ENCODE data around the gene EML6.

EML6 gene

DNA sequence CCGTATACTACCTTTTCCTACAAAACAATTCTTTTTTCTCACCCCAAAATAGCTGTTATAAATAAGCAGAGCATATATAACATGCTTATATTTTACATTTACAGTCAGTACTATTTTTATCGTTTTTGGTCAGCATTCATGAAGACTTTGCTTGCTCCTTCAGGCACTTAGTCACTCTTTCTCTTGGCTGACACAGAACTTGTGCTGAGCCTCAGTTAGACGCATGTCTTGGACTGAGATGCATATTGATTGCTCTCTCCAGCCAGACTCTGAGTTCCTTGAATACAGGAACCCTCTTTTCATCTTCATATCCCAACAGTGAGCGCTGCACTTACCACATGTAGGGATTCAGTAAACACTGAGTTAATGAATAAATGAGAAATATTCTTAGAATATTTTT is 168.4 kb downstream of the EML6 start:
- TF ChIP-seq, protein P1, sequence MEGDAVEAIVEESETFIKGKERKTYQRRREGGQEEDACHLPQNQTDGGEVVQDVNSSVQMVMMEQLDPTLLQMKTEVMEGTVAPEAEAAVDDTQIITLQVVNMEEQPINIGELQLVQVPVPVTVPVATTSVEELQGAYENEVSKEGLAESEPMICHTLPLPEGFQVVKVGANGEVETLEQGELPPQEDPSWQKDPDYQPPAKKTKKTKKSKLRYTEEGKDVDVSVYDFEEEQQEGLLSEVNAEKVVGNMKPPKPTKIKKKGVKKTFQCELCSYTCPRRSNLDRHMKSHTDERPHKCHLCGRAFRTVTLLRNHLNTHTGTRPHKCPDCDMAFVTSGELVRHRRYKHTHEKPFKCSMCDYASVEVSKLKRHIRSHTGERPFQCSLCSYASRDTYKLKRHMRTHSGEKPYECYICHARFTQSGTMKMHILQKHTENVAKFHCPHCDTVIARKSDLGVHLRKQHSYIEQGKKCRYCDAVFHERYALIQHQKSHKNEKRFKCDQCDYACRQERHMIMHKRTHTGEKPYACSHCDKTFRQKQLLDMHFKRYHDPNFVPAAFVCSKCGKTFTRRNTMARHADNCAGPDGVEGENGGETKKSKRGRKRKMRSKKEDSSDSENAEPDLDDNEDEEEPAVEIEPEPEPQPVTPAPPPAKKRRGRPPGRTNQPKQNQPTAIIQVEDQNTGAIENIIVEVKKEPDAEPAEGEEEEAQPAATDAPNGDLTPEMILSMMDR (conservative IDR thresholded peaks at IDR 0.05; ENCODE audit: low read length): no peak
- TF ChIP-seq EZH2phosphoT487 (IDR thresholded peaks at IDR 0.05; ENCODE audit: borderline replicate concordance): no peak
- no peaks in the 10 kb centered on the region for H4K20me1 ChIP-seq (ENCODE audit: insufficient read depth, low read length, poor library complexity, severe bottlenecking)
- no peaks in the 10 kb centered on the region for H3K36me3 ChIP-seq (ENCODE audit: insufficient read depth, low read length)
- no peaks in the 10 kb centered on the region for H3F3A ChIP-seq (ENCODE audit: low read depth)
- no peak overlapping the region for H3K9ac ChIP-seq (ENCODE audit: low read depth, low read length, poor library complexity, severe bottlenecking)
- H3K4me2 ChIP-seq (ENCODE audit: low read depth, low read length, poor library complexity, severe bottlenecking): no peak overlapping the region
- no peak overlapping the region for H2AFZ ChIP-seq (ENCODE audit: low read length)
- no peaks in the 10 kb centered on the region for H3K27me3 ChIP-seq (ENCODE audit: insufficient read depth, low read length, poor library complexity, severe bottlenecking)
- H3K9me3 ChIP-seq (ENCODE audit: insufficient read depth, low read depth, low read length): no peaks in the 10 kb centered on the region
- no peaks in the 10 kb centered on the region for H3K9me2 ChIP-seq (replicated peaks; ENCODE audit: low read depth, low read length)
- peaks cover 6% of the 10 kb centered on the region for H3K4me1 ChIP-seq (ENCODE audit: insufficient read depth, low read length, poor library complexity, severe bottlenecking)
- no peaks in the 10 kb centered on the region for H3K79me2 ChIP-seq (ENCODE audit: insufficient read depth, low read length)
- H3K4me3 ChIP-seq (ENCODE audit: low read length, poor library complexity, severe bottlenecking): no peak overlapping the region

DNA sequence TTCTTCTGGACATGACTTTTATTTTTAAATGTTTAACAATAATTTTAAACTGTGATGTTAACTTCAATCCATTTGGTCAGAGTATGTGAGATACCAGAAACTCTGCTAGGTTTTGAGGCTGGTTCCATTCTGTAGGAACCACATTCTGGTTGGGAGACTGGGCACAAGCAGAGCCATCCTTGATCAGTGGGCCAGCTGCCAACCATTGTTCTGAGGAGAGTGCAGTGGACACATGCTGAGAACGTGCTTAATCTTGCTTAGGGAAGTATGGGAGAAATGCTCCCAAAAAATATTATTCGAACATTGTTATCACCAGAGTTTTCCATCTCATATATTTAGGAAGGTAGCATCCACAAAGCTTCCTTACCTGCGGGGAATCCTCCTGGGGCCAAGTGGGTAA is 171.0 kb downstream of the EML6 start:
- Histone ChIP-seq H3F3A (ENCODE audit: low read depth) (no peaks in the 10 kb centered on the region), H2AFZ (ENCODE audit: low read length) (no peak overlapping the region), H3K4me2 (ENCODE audit: low read depth, low read length, poor library complexity, severe bottlenecking) (no peak overlapping the region), H3K9me3 (ENCODE audit: insufficient read depth, low read depth, low read length) (no peaks in the 10 kb centered on the region), H3K79me2 (ENCODE audit: insufficient read depth, low read length) (no peaks in the 10 kb centered on the region), H3K9ac (ENCODE audit: low read depth, low read length, poor library complexity, severe bottlenecking) (no peak overlapping the region), H3K27me3 (ENCODE audit: insufficient read depth, low read length, poor library complexity, severe bottlenecking) (no peaks in the 10 kb centered on the region), H3K9me2 (replicated peaks; ENCODE audit: low read depth, low read length) (no peaks in the 10 kb centered on the region), H3K4me3 (ENCODE audit: low read length, poor library complexity, severe bottlenecking) (no peak overlapping the region), H3K36me3 (ENCODE audit: insufficient read depth, low read length) (no peaks in the 10 kb centered on the region), H3K4me1 (ENCODE audit: insufficient read depth, low read length, poor library complexity, severe bottlenecking) (peaks cover 23% of the 10 kb centered on the region), H4K20me1 (ENCODE audit: insufficient read depth, low read length, poor library complexity, severe bottlenecking) (no peaks in the 10 kb centered on the region)
- TF ChIP-seq, protein P1 (conservative IDR thresholded peaks at IDR 0.05; ENCODE audit: low read length): no peak
- no peak for TF ChIP-seq EZH2phosphoT487 (IDR thresholded peaks at IDR 0.05; ENCODE audit: borderline replicate concordance)

DNA sequence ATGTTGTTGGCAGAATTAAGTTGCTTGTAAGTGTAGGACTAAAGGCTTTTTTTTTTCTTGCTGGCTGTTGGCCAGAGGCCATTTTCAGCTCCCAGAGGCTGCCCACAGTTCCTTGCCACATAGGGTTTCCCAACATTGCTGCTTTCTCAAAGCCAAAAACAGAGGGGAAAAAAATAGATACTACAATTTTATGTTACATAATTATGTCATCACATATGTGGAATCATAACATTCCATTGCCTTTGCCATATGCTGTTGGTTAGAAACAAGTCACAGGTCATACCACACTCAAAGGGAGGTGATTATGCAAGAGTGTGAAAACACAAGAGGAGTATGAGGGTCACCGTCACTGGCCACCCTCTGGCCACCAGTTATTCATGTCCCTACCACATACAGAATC is 172.3 kb downstream of the EML6 start:
- Histone ChIP-seq H3K27me3 (ENCODE audit: insufficient read depth, low read length, poor library complexity, severe bottlenecking) (no peaks in the 10 kb centered on the region), H3F3A (ENCODE audit: low read depth) (no peaks in the 10 kb centered on the region), H3K9me2 (replicated peaks; ENCODE audit: low read depth, low read length) (no peaks in the 10 kb centered on the region), H3K4me1 (ENCODE audit: insufficient read depth, low read length, poor library complexity, severe bottlenecking) (peaks cover 25% of the 10 kb centered on the region), H4K20me1 (ENCODE audit: insufficient read depth, low read length, poor library complexity, severe bottlenecking) (no peaks in the 10 kb centered on the region), H3K4me2 (ENCODE audit: low read depth, low read length, poor library complexity, severe bottlenecking) (no peak overlapping the region), H3K79me2 (ENCODE audit: insufficient read depth, low read length) (no peaks in the 10 kb centered on the region), H3K36me3 (ENCODE audit: insufficient read depth, low read length) (no peaks in the 10 kb centered on the region), H2AFZ (ENCODE audit: low read length) (no peak overlapping the region), H3K4me3 (ENCODE audit: low read length, poor library complexity, severe bottlenecking) (no peak overlapping the region), H3K9me3 (ENCODE audit: insufficient read depth, low read depth, low read length) (no peaks in the 10 kb centered on the region), H3K9ac (ENCODE audit: low read depth, low read length, poor library complexity, severe bottlenecking) (no peak overlapping the region)
- no peak for TF ChIP-seq EZH2phosphoT487 (IDR thresholded peaks at IDR 0.05; ENCODE audit: borderline replicate concordance)
- TF ChIP-seq, protein P1 (conservative IDR thresholded peaks at IDR 0.05; ENCODE audit: low read length): no peak
